DOHH2 (cell line): ENCODE results near the gene CCL19.
A peak's percentile ranks its signal among the peaks of the same experiment; 100 is the strongest.

ENCODE experiments used
- H3F3A ChIP-seq: fragments of 200-600 bp; sonication (generic), shearing (Covaris generic); 2 replicates; pipeline ENCODE4 v1.6.0; 2016; ENCODE audit warnings: antibody characterized with exemption, mild to moderate bottlenecking; ENCODE audit not compliant: control insufficient read depth, insufficient read depth
- H3K27ac ChIP-seq: fragments of 200-600 bp; sonication (generic); 2 replicates; pipeline ENCODE4 v1.5.1; 2014; ENCODE audit warnings: low read depth, mild to moderate bottlenecking, low read length, moderate library complexity
- H3K27me3 ChIP-seq: fragments of 200-600 bp; sonication (generic); 2 replicates; pipeline ENCODE4 v1.6.1; 2014; ENCODE audit warnings: mild to moderate bottlenecking, low read length, mixed read lengths; ENCODE audit not compliant: control insufficient read depth
- H3K36me3 ChIP-seq: fragments of 200-600 bp; sonication (generic); 2 replicates; pipeline ENCODE4 v1.6.1; 2014; ENCODE audit warnings: mild to moderate bottlenecking, low read length, moderate library complexity, mixed read lengths; ENCODE audit not compliant: control insufficient read depth
- H3K4me1 ChIP-seq: fragments of 200-600 bp; sonication (generic); 2 replicates; pipeline ENCODE4 v1.6.1; 2014; ENCODE audit warnings: mild to moderate bottlenecking, low read length, mixed read lengths; ENCODE audit not compliant: control insufficient read depth
- H3K4me2 ChIP-seq: fragments of 200-600 bp; sonication (generic); 2 replicates; pipeline ENCODE4 v1.6.0; 2014; ENCODE audit warnings: mild to moderate bottlenecking, low read length, moderate library complexity
- H3K4me3 ChIP-seq: fragments of 200-600 bp; sonication (generic); 2 replicates; pipeline ENCODE4 v1.5.1; 2014; ENCODE audit warnings: mild to moderate bottlenecking, low read length, mixed read lengths
- H3K79me2 ChIP-seq: fragments of 200-600 bp; sonication (generic); 2 replicates; pipeline ENCODE4 v1.6.1; 2014; ENCODE audit warnings: mild to moderate bottlenecking, low read length, mixed read lengths; ENCODE audit not compliant: control insufficient read depth
- H3K9me2 ChIP-seq: fragments of 200-600 bp; sonication (generic); replicated peaks from 2 replicates; pipeline ENCODE4 v1.6.1; 2014; ENCODE audit warnings: mild to moderate bottlenecking, low read length, mixed read lengths; ENCODE audit not compliant: control insufficient read depth
- H3K9me3 ChIP-seq: fragments of 200-600 bp; sonication (generic); 2 replicates; pipeline ENCODE4 v1.6.1; 2014; ENCODE audit warnings: antibody characterized with exemption, low read length, mixed read lengths; ENCODE audit not compliant: control insufficient read depth, insufficient read depth
- H4K20me1 ChIP-seq: fragments of 200-600 bp; sonication (generic); 2 replicates; pipeline ENCODE4 v1.6.0; 2014; ENCODE audit warnings: low read depth, mild to moderate bottlenecking, antibody characterized with exemption, low read length, moderate library complexity; ENCODE audit not compliant: control insufficient read depth, insufficient read depth
- CTCF ChIP-seq: fragments of 200-600 bp; sonication (generic); IDR thresholded peaks from one replicate; pipeline ENCODE4 v1.5.1; 2014; ENCODE audit warnings: antibody characterized with exemption, mild to moderate bottlenecking, low read depth, low read length; ENCODE audit not compliant: poor library complexity, severe bottlenecking
- EZH2phosphoT487 ChIP-seq: fragments of 200-600 bp; sonication (generic); IDR thresholded peaks from 2 replicates; pipeline ENCODE4 v1.6.1; 2017; ENCODE audit warnings: borderline replicate concordance, mild to moderate bottlenecking, antibody characterized with exemption, low read length, moderate library complexity, mixed read lengths

Gene CCL19

GRCh38 chr9:34701023-34701768, 10.1 kb upstream of the CCL19 start:
- Histone ChIP-seq H3K27ac (no peak overlapping the region), H3K36me3 (no peaks in the 10 kb centered on the region), H3K4me1 (peaks cover 6% of the 10 kb centered on the region), H3K27me3 (peaks cover 26% of the 10 kb centered on the region), H3K9me2 (no peaks in the 10 kb centered on the region), H3K4me3 (peak overlapping the region; percentile 64), H4K20me1 (no peaks in the 10 kb centered on the region), H3K4me2 (peak overlapping the region; percentile 72), H3K9me3 (no peaks in the 10 kb centered on the region), H3K79me2 (no peaks in the 10 kb centered on the region), H3F3A (no peaks in the 10 kb centered on the region)
- peak; percentile 79 for TF ChIP-seq CTCF
- no peak for TF ChIP-seq EZH2phosphoT487

- Histone ChIP-seq H3F3A (no peaks in the 10 kb centered on the region), H3K36me3 (no peaks in the 10 kb centered on the region), H3K79me2 (no peaks in the 10 kb centered on the region), H3K9me2 (no peaks in the 10 kb centered on the region), H3K27ac (no peak overlapping the region), H3K27me3 (peaks cover 10% of the 10 kb centered on the region; the same call in 1 of the 2 replicates), H3K4me2 (no peak overlapping the region), H4K20me1 (no peaks in the 10 kb centered on the region), H3K9me3 (no peaks in the 10 kb centered on the region), H3K4me1 (no peaks in the 10 kb centered on the region), H3K4me3 (no peak overlapping the region)
- TF ChIP-seq EZH2phosphoT487 (no peak), CTCF (no peak)
Observed at GRCh38 chr9:34694811-34695210, 3.7 kb upstream of the CCL19 start.

- H3K27me3 ChIP-seq = peaks cover 5% of the 10 kb centered on the region; the same call in 1 of the 2 replicates
- no peaks in the 10 kb centered on the region for H3K36me3 ChIP-seq
- no peaks in the 10 kb centered on the region for H3K4me1 ChIP-seq
- no peaks in the 10 kb centered on the region for H3K9me3 ChIP-seq
- TF ChIP-seq CTCF (no peak), EZH2phosphoT487 (no peak)
- H3K9me2 ChIP-seq = no peaks in the 10 kb centered on the region
- no peak overlapping the region for H3K27ac ChIP-seq
- no peaks in the 10 kb centered on the region for H3K79me2 ChIP-seq
- H3F3A ChIP-seq = no peaks in the 10 kb centered on the region
- H3K4me3 ChIP-seq = no peak overlapping the region
- H4K20me1 ChIP-seq = no peaks in the 10 kb centered on the region
- H3K4me2 ChIP-seq = no peak overlapping the region
Observed at GRCh38 chr9:34693560-34693959, 2.5 kb upstream of the CCL19 start.
